Epithelial cell of proximal tubule (primary cell): Measurements from ENCODE around the gene GDPD2. TPM values are rescaled to one million over a fixed set of nuclear protein-coding genes. Genes with fewer than 3 reads are reported as not detected.

Source experiments
- DNase-seq: peaks from one replicate; pipeline ENCODE4 v3.0.0-alpha.2; 2011; ENCODE audit warnings: low read depth
- H3K4me3 ChIP-seq: 2 replicates; pipeline ENCODE4 v1.5.1; 2011; ENCODE audit warnings: low read depth, mild to moderate bottlenecking, low read length
- CTCF ChIP-seq: conservative IDR thresholded peaks from 2 replicates; pipeline ENCODE4 v1.5.1; 2012; ENCODE audit warnings: low read depth, mild to moderate bottlenecking, low read length
- total RNA-seq: library from RNA; depleted of rRNA; stranded (reverse); fragments of >200 nt; gene quantifications from 2 replicates; pipeline ENCODE4 v1.2.3, GENCODE V29; 2015

Gene GDPD2
- total RNA-seq, 1 donor from 2014 or later: not detected

GRCh38 chrX:70437011-70437410 lies 13.9 kb downstream of the GDPD2 start:
- DNase-seq: no peak
- TF ChIP-seq CTCF: no peak

GRCh38 chrX:70437921-70438665 lies 15.0 kb downstream of the GDPD2 start:
- no peak for DNase-seq
- no peak overlapping the region for H3K4me3 ChIP-seq
- no peak for TF ChIP-seq CTCF

More at GRCh38 chrX:70437011-70437410, 13.9 kb downstream of the GDPD2 start:
- H3K4me3 ChIP-seq: no peak overlapping the region

GRCh38 chrX:70439016-70439415 lies 15.9 kb downstream of the GDPD2 start:
- H3K4me3 ChIP-seq: no peak overlapping the region
- DNase-seq: no peak
- no peak for TF ChIP-seq CTCF

GRCh38 chrX:70442224-70442623 lies 19.1 kb downstream of the GDPD2 start:
- no peak overlapping the region for H3K4me3 ChIP-seq
- DNase-seq: no peak
- TF ChIP-seq CTCF: no peak

DNA sequence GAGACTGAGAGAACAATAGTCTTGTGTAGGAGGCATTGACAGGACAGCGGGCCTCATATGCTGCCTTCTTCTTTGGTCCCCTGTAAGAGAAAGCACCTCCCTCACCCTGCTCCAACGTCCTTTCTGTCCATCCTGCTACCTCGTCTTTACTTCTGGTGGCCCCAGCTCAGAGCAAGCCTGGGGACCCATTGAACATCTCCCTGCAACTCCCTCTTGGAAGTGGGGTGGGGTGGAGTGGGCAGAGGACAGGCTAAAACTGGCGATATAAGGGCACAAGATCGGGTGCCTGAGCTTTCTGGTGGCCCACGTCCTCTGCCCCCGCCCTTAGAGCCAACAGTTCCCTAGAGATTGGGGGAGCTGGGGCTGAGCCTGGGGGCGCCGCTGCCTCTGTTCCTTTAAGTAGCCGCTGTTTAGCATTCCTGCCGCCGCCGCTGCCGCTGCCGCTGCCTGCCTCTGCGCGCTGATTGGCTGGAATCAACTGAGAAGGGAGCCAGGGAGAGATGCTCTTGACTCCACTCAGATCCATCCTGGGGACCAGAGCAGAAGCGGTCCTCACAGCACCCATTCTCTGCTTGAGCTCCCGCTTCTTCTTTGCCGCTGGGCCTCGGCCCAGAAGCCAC lies 21.3 kb downstream of the GDPD2 start, which contains the start of gene DLG3:
TSS of gene DLG3 (plus strand) at position 510 of the 620 bp plus-strand sequence. CDS start 367 bp downstream, outside the sequence.
- DNase-seq: no peak

GRCh38 chrX:70444946-70445656 lies 22.0 kb downstream of the GDPD2 start:
- DNase-seq: no peak
- H3K4me3 ChIP-seq: no peak overlapping the region
- no peak for TF ChIP-seq CTCF

More for the DNA sequence above, 21.3 kb downstream of the GDPD2 start, which contains the start of gene DLG3:
- no peak for TF ChIP-seq CTCF
- H3K4me3 ChIP-seq: no peak within 1 kb of the TSS
